IMR-90 (cell line): Measurements from ENCODE around the gene BEGAIN. TPM values are rescaled to one million over a fixed set of nuclear protein-coding genes. Genes with fewer than 3 reads are reported as not detected.

ENCODE experiments used
- ATAC-seq: fragments of 200-7000 bp; cut with Tn5 transposase; 2 replicates; pipeline ENCODE4 v1.9.1; 2020; ENCODE audit warnings: low read depth, mild to moderate bottlenecking, moderate library complexity
- BruUV-seq: library from RNA; stranded (reverse); fragments of 400-500 nt; replicated peaks from 2 replicates; lab custom pipeline; 2021; lab: Mats Ljungman, UMichigan
- CTCF ChIA-PET: fragments of 300-600 bp; formaldehyde crosslinking; extraction: SDS; loops from one replicate; lab custom pipeline; 2021; ENCODE audit warnings: antibody characterized with exemption; lab: Yijun Ruan, JAX
- POLR2A ChIA-PET: fragments of 300-600 bp; sonication (Branson Sonifier 250); formaldehyde crosslinking; loops from one replicate; lab custom pipeline; 2022; ENCODE audit warnings: antibody characterized with exemption; ENCODE audit not compliant: unreplicated experiment; lab: Charles Lee
- DNase-seq: peaks from one replicate; pipeline ENCODE4 v3.0.0; 2013
- H2AFZ ChIP-seq: replicated peaks from 2 replicates; pipeline ENCODE3; 2013; ENCODE audit warnings: low read length, mild to moderate bottlenecking; ENCODE audit not compliant: poor library complexity
- H2AK5ac ChIP-seq: 2 replicates; pipeline ENCODE4 v1.6.1; 2013; ENCODE audit warnings: low read depth, low read length, inconsistent platforms
- H2AK9ac ChIP-seq: replicated peaks from 2 replicates; pipeline ENCODE3; 2013; ENCODE audit warnings: mild to moderate bottlenecking, low read depth, low read length, moderate library complexity; ENCODE audit not compliant: poor library complexity
- H2BK120ac ChIP-seq: 2 replicates; pipeline ENCODE4 v1.6.1; 2013; ENCODE audit warnings: low read depth, low read length, inconsistent platforms
- H2BK15ac ChIP-seq: 3 replicates; pipeline ENCODE4 v1.6.1; 2013; ENCODE audit warnings: low read depth, low read length, inconsistent platforms
- H2BK20ac ChIP-seq: 2 replicates; pipeline ENCODE4 v1.6.1; 2013; ENCODE audit warnings: low read depth, mild to moderate bottlenecking, inconsistent platforms, low read length, moderate library complexity
- H2BK5ac ChIP-seq: 2 replicates; pipeline ENCODE4 v1.6.1; 2013; ENCODE audit warnings: mild to moderate bottlenecking, low read depth, low read length, inconsistent platforms; ENCODE audit not compliant: poor library complexity, severe bottlenecking
- H3K14ac ChIP-seq: replicated peaks from 2 replicates; pipeline ENCODE4 v1.6.1; 2013; ENCODE audit warnings: low read depth, low read length, inconsistent platforms
- H3K18ac ChIP-seq: 2 replicates; pipeline ENCODE4 v1.6.1; 2013; ENCODE audit warnings: low read depth, low read length, control low read depth
- H3K23ac ChIP-seq: 2 replicates; pipeline ENCODE4 v1.6.1; 2013; ENCODE audit warnings: low read depth, low read length, inconsistent platforms
- H3K27ac ChIP-seq: 2 replicates; pipeline ENCODE4 v1.5.1; 2013; ENCODE audit warnings: mild to moderate bottlenecking, control low read depth, low read length; ENCODE audit not compliant: insufficient read depth
- H3K27me3 ChIP-seq: 2 replicates; pipeline ENCODE4 v1.6.1; 2013; ENCODE audit warnings: low read length; ENCODE audit not compliant: control insufficient read depth, insufficient read depth
- H3K36me3 ChIP-seq: 2 replicates; pipeline ENCODE4 v1.6.1; 2013; ENCODE audit warnings: low read length, mixed read lengths; ENCODE audit not compliant: control insufficient read depth, insufficient read depth
- H3K4ac ChIP-seq: 2 replicates; pipeline ENCODE4 v1.6.1; 2013; ENCODE audit warnings: low read depth, low read length, inconsistent platforms
- H3K4me1 ChIP-seq: 2 replicates; pipeline ENCODE4 v1.6.1; 2013; ENCODE audit warnings: low read length, mixed read lengths; ENCODE audit not compliant: control insufficient read depth, insufficient read depth
- H3K4me2 ChIP-seq: 2 replicates; pipeline ENCODE4 v1.6.1; 2013; ENCODE audit warnings: low read depth, mild to moderate bottlenecking, control low read depth, low read length, moderate library complexity
- H3K4me3 ChIP-seq: 2 replicates; pipeline ENCODE4 v1.5.1; 2013; ENCODE audit warnings: low read depth, mild to moderate bottlenecking, control low read depth, low read length, moderate library complexity; ENCODE audit not compliant: insufficient read depth
- H3K56ac ChIP-seq: 2 replicates; pipeline ENCODE4 v1.6.1; 2013; ENCODE audit warnings: low read length, inconsistent platforms; ENCODE audit not compliant: insufficient read depth; ENCODE audit errors: extremely low read depth
- H3K79me1 ChIP-seq, 2 experiments: 2 replicates each; pipeline ENCODE4 v1.6.1; 2013; ENCODE audit warnings: low read length in 2 of 2, inconsistent platforms in 1 of 2, low read depth in 1 of 2
- H3K9ac ChIP-seq: 2 replicates; pipeline ENCODE4 v1.6.1; 2013; ENCODE audit warnings: low read depth, low read length, control low read depth
- H3K9me1 ChIP-seq: 2 replicates; pipeline ENCODE4 v1.6.1; 2013; ENCODE audit warnings: low read length, inconsistent platforms; ENCODE audit not compliant: insufficient read depth
- H3K9me3 ChIP-seq: 2 replicates; pipeline ENCODE4 v1.6.1; 2013; ENCODE audit warnings: low read length; ENCODE audit not compliant: control insufficient read depth, insufficient read depth
- H4K20me1 ChIP-seq: 2 replicates; pipeline ENCODE4 v1.6.1; 2013; ENCODE audit warnings: low read length, inconsistent platforms; ENCODE audit not compliant: insufficient read depth
- H4K5ac ChIP-seq: 2 replicates; pipeline ENCODE4 v1.6.1; 2013; ENCODE audit warnings: mild to moderate bottlenecking, low read depth, low read length, control low read depth
- H4K8ac ChIP-seq, 2 experiments: 2 replicates each; pipeline ENCODE4 v1.6.1; 2013; ENCODE audit warnings: low read depth in 2 of 2, low read length in 2 of 2, control low read depth in 1 of 2, inconsistent platforms in 1 of 2
- H4K91ac ChIP-seq: 2 replicates; pipeline ENCODE4 v1.6.1; 2013; ENCODE audit warnings: low read depth, low read length, inconsistent platforms; ENCODE audit not compliant: insufficient read depth
- BHLHE40 ChIP-seq: fragments of 150-350 bp; IDR thresholded peaks from 2 replicates; pipeline ENCODE4 v1.6.1; 2016; ENCODE audit warnings: mild to moderate bottlenecking, low read depth, low read length
- CEBPB ChIP-seq: IDR thresholded peaks from 2 replicates; pipeline ENCODE4 v1.6.1; 2012; ENCODE audit warnings: low read depth, low read length, improper control_type of control experiment
- CHD1 ChIP-seq: IDR thresholded peaks from 2 replicates; pipeline ENCODE4 v1.6.1; 2012; ENCODE audit warnings: low read depth, low read length, improper control_type of control experiment
- FOS ChIP-seq: fragments of 150-350 bp; IDR thresholded peaks from 2 replicates; pipeline ENCODE4 v1.6.1; 2016; ENCODE audit warnings: low read depth, low read length
- MAFK ChIP-seq: IDR thresholded peaks from 2 replicates; pipeline ENCODE4 v1.6.1; 2012; ENCODE audit warnings: low read depth, low read length, improper control_type of control experiment
- MAZ ChIP-seq: IDR thresholded peaks from 2 replicates; pipeline ENCODE4 v1.6.1; 2012; ENCODE audit warnings: low read depth, mild to moderate bottlenecking, low read length, improper control_type of control experiment, moderate library complexity, borderline replicate concordance
- MXI1 ChIP-seq: IDR thresholded peaks from 2 replicates; pipeline ENCODE4 v1.6.1; 2012; ENCODE audit warnings: low read depth, mild to moderate bottlenecking, low read length, moderate library complexity, borderline replicate concordance
- NFE2L2 ChIP-seq: fragments of 150-350 bp; IDR thresholded peaks from 2 replicates; pipeline ENCODE4 v1.6.1; 2016; ENCODE audit warnings: low read depth, mild to moderate bottlenecking, low read length
- POLR2A ChIP-seq: IDR thresholded peaks from 2 replicates; pipeline ENCODE4 v1.6.1; 2012; ENCODE audit warnings: mild to moderate bottlenecking, low read depth, low read length
- RAD21 ChIP-seq: IDR thresholded peaks from 2 replicates; pipeline ENCODE4 v1.6.1; 2012; ENCODE audit warnings: low read length, improper control_type of control experiment
- RCOR1 ChIP-seq: IDR thresholded peaks from 2 replicates; pipeline ENCODE4 v1.6.1; 2012; ENCODE audit warnings: mild to moderate bottlenecking, low read length, improper control_type of control experiment; ENCODE audit not compliant: insufficient replicate concordance
- RFX5 ChIP-seq: IDR thresholded peaks from 2 replicates; pipeline ENCODE4 v1.8.0; 2012; ENCODE audit warnings: low read depth, mild to moderate bottlenecking, low read length, moderate library complexity
- SMC3 ChIP-seq: fragments of 150-350 bp; IDR thresholded peaks from 2 replicates; pipeline ENCODE4 v1.6.1; 2016; ENCODE audit warnings: low read depth, mild to moderate bottlenecking, antibody characterized with exemption, low read length, moderate library complexity
- WGBS, 2 experiments: methylation state at CpG; one replicate each; pipeline versions ENCODE4 v1.1.5 to v1.1.7; 2013; ENCODE audit warnings: missing lambda C conversion rate in 2 of 2; ENCODE audit not compliant: insufficient read length in 1 of 2; ENCODE audit errors: extremely low coverage in 2 of 2; 5-methylcytosine and 5-hydroxymethylcytosine counted together
- dilution Hi-C: fragments of 300-500 bp; cut with HindIII; formaldehyde crosslinking; loops from one replicate; pipeline ENCODE4 v1.14.3; 2018; ENCODE audit warnings: low sequenced_read_pairs; ENCODE audit not compliant: unreplicated experiment
- in situ Hi-C: fragments of 300-500 bp; cut with MboI; formaldehyde crosslinking; loops from 3 replicates; pipeline ENCODE4 v1.14.3; 2019; ENCODE audit warnings: low sequenced_read_pairs, inconsistent platforms, mixed read lengths
- intact Hi-C: fragments of 100-400 bp; cut with micrococcal nuclease; formaldehyde crosslinking; loops from 2 replicates; pipeline ENCODE4 v1.10.0; 2022
- polyA plus RNA-seq, 3 experiments: library from polyadenylated mRNA; depleted of rRNA; stranded (reverse); fragments of >200 nt; gene quantifications; 2 replicates each; pipeline ENCODE4 v1.2.3, GENCODE V29; 2012; ENCODE audit warnings: low replicate concordance in 1 of 3
- total RNA-seq: library from RNA; depleted of rRNA; stranded (reverse); fragments of >200 nt; gene quantifications from 2 replicates; pipeline ENCODE4 v1.2.3, GENCODE V29; 2012
- TF ChIP-seq, protein P1 (sequence below): conservative IDR thresholded peaks from 2 replicates; pipeline ENCODE4 v1.5.1; 2012; ENCODE audit warnings: mild to moderate bottlenecking, low read depth, low read length, improper control_type of control experiment
- TF ChIP-seq, protein P2 (sequence below): fragments of 150-350 bp; IDR thresholded peaks from 2 replicates; pipeline ENCODE4 v1.6.1; 2017; ENCODE audit warnings: mild to moderate bottlenecking, antibody characterized with exemption, low read length, low read depth

The BEGAIN gene
- total and polyA plus RNA-seq, 2 of the 4 experiments (the other 2 are of a cell fraction) = 0.18 to 0.99 TPM

DNA sequence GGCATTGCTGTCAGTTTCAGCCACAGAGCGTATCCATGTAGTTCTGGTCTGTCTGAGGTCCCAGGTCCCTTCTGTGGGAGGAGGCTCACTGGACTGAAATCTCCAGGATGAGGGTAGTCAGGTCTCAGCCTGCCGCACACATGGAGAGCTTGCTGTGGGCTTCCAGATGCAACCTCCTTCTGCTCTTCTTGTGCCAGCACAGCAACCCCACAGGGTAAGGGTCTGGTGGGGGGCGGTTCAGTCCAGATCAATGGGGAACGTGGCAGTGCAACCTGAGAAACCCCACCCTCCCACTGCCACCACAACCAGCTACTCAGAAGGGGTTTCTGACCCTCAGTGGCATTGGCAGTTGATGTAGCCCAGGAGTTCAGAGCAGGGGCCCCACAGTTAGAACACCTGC is 61.2 kb downstream of the BEGAIN start:
- no TSS peak for BruUV-seq
- ATAC-seq = no peak

More for the DNA sequence above, 61.2 kb downstream of the BEGAIN start:
- Histone ChIP-seq H3K79me1 (no peaks in the 10 kb centered on the region), H3K56ac (no peak overlapping the region), H3K4me1 (no peaks in the 10 kb centered on the region), H3K14ac (no peak overlapping the region), H4K20me1 (no peaks in the 10 kb centered on the region), H3K27me3 (no peaks in the 10 kb centered on the region), H2BK5ac (no peak overlapping the region), H3K9me1 (peaks cover 4% of the 10 kb centered on the region; the same call in 1 of the 2 replicates), H3K4me3 (no peak overlapping the region), H3K9me3 (no peaks in the 10 kb centered on the region), H4K91ac (no peak overlapping the region), H3K4me2 (no peak overlapping the region), H2AFZ (no peak overlapping the region), H4K8ac (no peak overlapping the region), H2BK120ac (no peak overlapping the region), H3K27ac (no peak overlapping the region), H3K36me3 (peaks cover 24% of the 10 kb centered on the region), H2AK5ac (no peak overlapping the region), H3K9ac (no peak overlapping the region), H2BK15ac (no peak overlapping the region), H3K23ac (no peak overlapping the region), H2AK9ac (no peak overlapping the region), H2BK20ac (no peak overlapping the region), H3K18ac (no peak overlapping the region), H4K5ac (no peak overlapping the region), H3K4ac (no peak overlapping the region)
- no peak for DNase-seq
- TF ChIP-seq NFE2L2 = no peak
- no peak for TF ChIP-seq RFX5
- TF ChIP-seq FOS = no peak
- TF ChIP-seq MAFK = no peak
- TF ChIP-seq, protein P1, sequence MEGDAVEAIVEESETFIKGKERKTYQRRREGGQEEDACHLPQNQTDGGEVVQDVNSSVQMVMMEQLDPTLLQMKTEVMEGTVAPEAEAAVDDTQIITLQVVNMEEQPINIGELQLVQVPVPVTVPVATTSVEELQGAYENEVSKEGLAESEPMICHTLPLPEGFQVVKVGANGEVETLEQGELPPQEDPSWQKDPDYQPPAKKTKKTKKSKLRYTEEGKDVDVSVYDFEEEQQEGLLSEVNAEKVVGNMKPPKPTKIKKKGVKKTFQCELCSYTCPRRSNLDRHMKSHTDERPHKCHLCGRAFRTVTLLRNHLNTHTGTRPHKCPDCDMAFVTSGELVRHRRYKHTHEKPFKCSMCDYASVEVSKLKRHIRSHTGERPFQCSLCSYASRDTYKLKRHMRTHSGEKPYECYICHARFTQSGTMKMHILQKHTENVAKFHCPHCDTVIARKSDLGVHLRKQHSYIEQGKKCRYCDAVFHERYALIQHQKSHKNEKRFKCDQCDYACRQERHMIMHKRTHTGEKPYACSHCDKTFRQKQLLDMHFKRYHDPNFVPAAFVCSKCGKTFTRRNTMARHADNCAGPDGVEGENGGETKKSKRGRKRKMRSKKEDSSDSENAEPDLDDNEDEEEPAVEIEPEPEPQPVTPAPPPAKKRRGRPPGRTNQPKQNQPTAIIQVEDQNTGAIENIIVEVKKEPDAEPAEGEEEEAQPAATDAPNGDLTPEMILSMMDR = no peak
- TF ChIP-seq POLR2A = no peak
- TF ChIP-seq, protein P2, sequence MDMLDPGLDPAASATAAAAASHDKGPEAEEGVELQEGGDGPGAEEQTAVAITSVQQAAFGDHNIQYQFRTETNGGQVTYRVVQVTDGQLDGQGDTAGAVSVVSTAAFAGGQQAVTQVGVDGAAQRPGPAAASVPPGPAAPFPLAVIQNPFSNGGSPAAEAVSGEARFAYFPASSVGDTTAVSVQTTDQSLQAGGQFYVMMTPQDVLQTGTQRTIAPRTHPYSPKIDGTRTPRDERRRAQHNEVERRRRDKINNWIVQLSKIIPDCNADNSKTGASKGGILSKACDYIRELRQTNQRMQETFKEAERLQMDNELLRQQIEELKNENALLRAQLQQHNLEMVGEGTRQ = no peak
- TF ChIP-seq SMC3 = no peak
- TF ChIP-seq RCOR1 = no peak
- no peak for TF ChIP-seq BHLHE40
- no peak for TF ChIP-seq MAZ
- TF ChIP-seq CEBPB = no peak
- TF ChIP-seq CHD1 = no peak
- no peak for TF ChIP-seq RAD21
- TF ChIP-seq MXI1 = no peak
- ChIA-PET POLR2A (no interaction called here), CTCF (no interaction called here)
- WGBS, 2 experiments = no CpG with 5 or more reads among the region's 4 CpGs
- in situ Hi-C loops (no loop called here), dilution Hi-C loops (no loop called here), intact Hi-C loops (loop anchor here (10.0 kb wide), 1 partner anchor 709 kb away; no protein-coding TSS in a partner anchor)
